IPS-11a (cell line): Measurements from ENCODE around the gene SAE1.

Experiments used
- H3K4me3 ChIP-seq: one replicate; pipeline ENCODE4 v1.5.1; 2013; ENCODE audit warnings: low read depth, low read length, control low read depth

SAE1 gene

GRCh38 chr19:47209319-47210179 is 78.9 kb downstream of the SAE1 start:
- H3K4me3 ChIP-seq, result no peak overlapping the region

- H3K4me3 ChIP-seq, result no peak overlapping the region
Observed at GRCh38 chr19:47210180-47210490, 79.5 kb downstream of the SAE1 start.

- no peak overlapping the region for H3K4me3 ChIP-seq
Observed at GRCh38 chr19:47210689-47211316, 80.2 kb downstream of the SAE1 start.

- no peak overlapping the region for H3K4me3 ChIP-seq
Observed at GRCh38 chr19:47215581-47215980, 84.9 kb downstream of the SAE1 start.

- H3K4me3 ChIP-seq, result no peak overlapping the region
Observed at GRCh38 chr19:47221080-47221841, 90.6 kb downstream of the SAE1 start.

GRCh38 chr19:47221890-47222289 is 91.3 kb downstream of the SAE1 start:
- H3K4me3 ChIP-seq, result no peak overlapping the region

- peak overlapping the region; percentile 35 for H3K4me3 ChIP-seq
Observed at GRCh38 chr19:47225746-47226425, 95.3 kb downstream of the SAE1 start.

- peak overlapping the region; percentile 35 for H3K4me3 ChIP-seq
Observed at GRCh38 chr19:47226426-47227351, 96.1 kb downstream of the SAE1 start.

GRCh38 chr19:47227352-47228167 is 96.9 kb downstream of the SAE1 start:
- peak overlapping the region; percentile 40 for H3K4me3 ChIP-seq

GRCh38 chr19:47228168-47228936 is 97.7 kb downstream of the SAE1 start:
- H3K4me3 ChIP-seq, result peak overlapping the region; percentile 84

GRCh38 chr19:47228937-47229675 is 98.5 kb downstream of the SAE1 start:
- H3K4me3 ChIP-seq, result peak overlapping the region; percentile 84

GRCh38 chr19:47229676-47230053 is 99.0 kb downstream of the SAE1 start:
- peak overlapping the region; percentile 84 for H3K4me3 ChIP-seq

- peak overlapping the region; percentile 84 for H3K4me3 ChIP-seq
Observed at GRCh38 chr19:47230054-47230920, 99.7 kb downstream of the SAE1 start.

GRCh38 chr19:47230921-47231214 is 100.2 kb downstream of the SAE1 start, which contains the start of gene BBC3:
TSS of gene BBC3 (minus strand) at chr19:47231199. CDS start at chr19:47228431, 2,768 bp downstream.
- H3K4me3 ChIP-seq, result peak within 1 kb of the TSS; percentile 84

GRCh38 chr19:47231215-47232054 is 100.8 kb downstream of the SAE1 start:
- H3K4me3 ChIP-seq, result peak overlapping the region; percentile 48
